Colon (tissue), 2 donors: Measurements from ENCODE around the gene KCTD6.
"Not testable (repeated sequence)": the region's sequence is repeated elsewhere in the genome, so short reads cannot be mapped to it uniquely, and the experiment has no call there.

Experiments used
- FAIRE-seq: peaks from 2 replicates; lab custom pipeline; 2012; peaks lifted over from hg19 to GRCh38; lab: Jason Lieb, UNC
- donor health status: control.
- donor health status: control.

KCTD6 gene

GRCh38 chr3:58524326-58524888 lies 32.5 kb downstream of the KCTD6 start:
- FAIRE-seq = no peak

- FAIRE-seq = no peak
Measured at GRCh38 chr3:58526515-58526957, 34.6 kb downstream of the KCTD6 start.

- FAIRE-seq = not testable (repeated sequence)
Measured at GRCh38 chr3:58527440-58527839, 35.5 kb downstream of the KCTD6 start.

DNA sequence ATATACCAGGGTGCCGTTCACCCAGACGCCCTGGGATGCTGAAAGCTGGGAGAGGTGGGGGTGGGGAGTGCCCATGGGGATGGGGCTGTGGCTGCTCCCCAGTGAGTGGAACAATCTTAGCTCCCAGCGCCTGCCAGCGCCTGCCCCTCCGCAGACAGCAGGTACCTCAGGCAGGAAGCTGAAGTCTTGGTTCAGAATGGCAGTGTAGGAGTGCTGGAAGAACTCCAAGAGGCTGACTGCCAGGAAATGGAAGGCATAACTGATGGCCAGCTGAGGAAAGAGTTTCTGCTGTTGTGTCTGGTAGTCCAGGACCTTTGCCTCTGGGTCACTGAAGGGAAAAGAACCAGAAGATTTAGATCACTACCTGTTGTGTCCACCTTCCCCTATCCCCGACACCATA lies 36.7 kb downstream of the KCTD6 start:
- FAIRE-seq = no peak

- FAIRE-seq = no peak
Measured at GRCh38 chr3:58529516-58530353, 37.8 kb downstream of the KCTD6 start.

DNA sequence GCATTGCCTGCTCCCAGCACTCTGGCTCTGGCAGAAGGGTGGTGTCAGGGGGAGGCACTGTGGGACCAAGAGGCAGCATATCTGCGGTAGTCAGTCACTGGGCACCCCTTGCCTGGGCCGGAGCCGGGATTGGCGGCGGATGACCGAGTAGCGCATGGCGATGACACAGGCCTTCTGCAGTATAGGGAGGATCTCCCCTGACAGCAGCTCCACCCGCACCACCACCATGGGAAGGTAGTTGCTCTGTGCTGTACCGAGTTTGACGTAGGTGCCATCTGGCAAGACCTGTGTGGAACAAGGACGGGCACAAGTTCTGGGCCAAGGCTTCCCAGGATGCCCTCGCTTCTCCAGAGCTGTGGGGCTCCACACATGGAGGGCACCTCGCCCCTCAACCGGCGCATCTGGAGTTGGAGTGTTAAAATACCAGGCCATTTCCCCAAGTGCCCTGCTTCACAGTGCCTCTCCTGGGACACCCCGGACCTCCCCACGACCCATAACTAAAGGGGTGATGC lies 38.5 kb downstream of the KCTD6 start:
- no peak for FAIRE-seq

DNA sequence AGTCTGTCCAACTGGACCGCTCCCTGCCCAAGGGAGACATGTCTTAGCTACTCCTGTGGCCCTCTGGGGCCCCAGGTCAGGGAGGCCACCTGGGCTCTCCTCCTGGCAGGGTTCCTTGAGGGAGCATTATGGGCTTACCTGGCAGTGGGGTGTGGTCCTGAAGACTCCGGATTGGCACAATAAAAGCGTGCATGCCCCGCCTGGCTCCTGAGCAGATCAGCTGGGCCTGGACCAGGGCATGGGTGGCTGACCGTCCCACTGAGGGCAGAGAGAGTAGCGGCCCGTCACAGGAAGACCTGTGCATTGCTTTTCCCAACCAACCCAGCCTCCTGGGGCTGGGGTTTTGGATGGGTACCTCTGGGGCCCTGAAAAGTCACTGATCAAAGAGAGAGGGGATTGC lies 39.7 kb downstream of the KCTD6 start:
- FAIRE-seq = no peak

DNA sequence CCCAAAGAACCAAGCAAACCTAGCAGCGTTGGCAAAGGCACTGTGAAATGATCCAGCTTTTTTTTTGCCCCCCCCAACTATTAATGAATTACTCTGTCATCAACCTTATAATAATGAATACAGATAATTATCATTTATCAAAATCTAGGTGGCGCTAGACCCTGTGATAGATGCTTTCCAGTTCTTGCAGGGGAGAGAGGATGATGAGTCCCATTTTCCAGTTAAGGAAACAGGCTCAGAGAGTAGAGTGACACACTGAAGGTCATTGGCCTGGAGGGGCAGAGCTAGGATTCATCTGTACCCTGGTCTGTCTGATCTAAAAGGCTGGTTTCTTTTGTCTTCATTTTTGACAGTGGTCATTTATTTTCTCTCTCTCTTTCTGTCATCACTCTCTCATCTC lies 40.1 kb downstream of the KCTD6 start:
- FAIRE-seq = no peak

DNA sequence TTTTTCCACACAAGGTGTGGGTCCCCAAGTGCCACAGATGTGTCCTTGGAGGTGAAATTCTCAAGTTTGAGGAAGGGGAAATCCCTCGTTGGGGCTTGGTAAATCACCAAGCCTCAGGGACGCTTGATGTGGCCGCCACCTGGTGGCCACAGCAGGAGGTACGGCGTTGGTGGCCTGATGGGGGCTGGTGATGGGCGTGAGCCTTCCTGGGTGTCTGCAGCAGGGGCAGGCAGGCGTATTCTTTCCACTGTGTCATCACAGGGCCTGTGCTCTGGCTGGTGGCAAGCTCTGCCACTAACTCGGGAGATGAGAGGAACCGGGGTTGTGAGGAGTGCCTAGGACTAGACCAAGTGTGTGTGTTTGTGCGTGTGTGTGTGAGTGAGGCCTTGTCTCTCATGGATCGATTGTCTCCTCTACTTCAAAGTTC lies 40.9 kb downstream of the KCTD6 start:
- no peak for FAIRE-seq

- no peak for FAIRE-seq
Measured at GRCh38 chr3:58534592-58535494, 42.9 kb downstream of the KCTD6 start.

DNA sequence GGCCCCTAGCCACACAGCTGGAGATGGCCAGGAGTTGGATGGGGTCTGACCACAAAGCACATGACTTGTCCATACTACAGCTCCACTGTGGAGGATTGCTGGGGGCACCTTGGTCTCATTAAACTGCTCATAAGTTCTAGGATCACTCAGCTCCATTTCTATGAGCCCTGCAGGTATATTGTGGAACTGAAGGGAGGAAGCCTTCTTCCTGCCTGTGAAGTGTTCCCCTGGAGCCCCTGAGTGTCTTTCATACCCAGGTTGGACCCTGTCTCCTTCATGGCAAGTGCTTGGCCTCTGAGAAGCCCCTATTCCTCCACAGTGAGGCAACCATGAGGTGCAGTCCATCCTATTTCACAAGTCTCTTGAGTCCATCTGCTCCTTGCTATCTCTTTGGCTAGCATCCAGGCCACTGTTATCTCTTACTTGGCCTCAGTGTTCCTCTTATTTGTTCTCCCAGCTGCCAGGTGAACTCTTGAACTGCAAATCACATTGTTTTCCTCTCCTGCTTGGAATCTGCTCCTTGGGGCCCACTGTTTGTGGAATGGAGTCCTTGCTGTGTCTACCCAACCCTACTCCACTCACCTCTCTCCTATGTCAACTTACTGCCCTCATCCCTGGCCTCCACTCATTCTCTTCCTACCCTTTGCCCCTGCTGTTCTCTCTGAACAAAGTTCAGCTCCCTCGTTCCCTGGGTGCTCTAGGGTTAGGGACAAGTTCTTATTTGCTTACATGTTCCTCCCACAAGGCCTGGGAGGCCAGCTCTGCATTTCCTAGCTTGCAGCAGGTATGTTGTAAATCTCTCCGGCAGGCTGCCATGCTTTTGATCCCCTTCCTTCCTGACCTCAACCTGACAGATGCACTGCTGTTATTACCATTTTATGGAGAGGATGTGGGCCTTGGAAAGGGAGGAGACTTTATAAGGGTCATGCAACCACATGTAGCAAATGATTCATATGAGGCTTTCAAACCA lies 43.9 kb downstream of the KCTD6 start:
- FAIRE-seq = no peak

- no peak for FAIRE-seq
Measured at GRCh38 chr3:58536501-58537411, 44.9 kb downstream of the KCTD6 start, which contains the start of gene ACOX2. ACOX2 (minus strand) TSS chr3:58537190; CDS start chr3:58535106, 2,084 bp downstream.

GRCh38 chr3:58537412-58538301 lies 45.8 kb downstream of the KCTD6 start:
- no peak for FAIRE-seq

DNA sequence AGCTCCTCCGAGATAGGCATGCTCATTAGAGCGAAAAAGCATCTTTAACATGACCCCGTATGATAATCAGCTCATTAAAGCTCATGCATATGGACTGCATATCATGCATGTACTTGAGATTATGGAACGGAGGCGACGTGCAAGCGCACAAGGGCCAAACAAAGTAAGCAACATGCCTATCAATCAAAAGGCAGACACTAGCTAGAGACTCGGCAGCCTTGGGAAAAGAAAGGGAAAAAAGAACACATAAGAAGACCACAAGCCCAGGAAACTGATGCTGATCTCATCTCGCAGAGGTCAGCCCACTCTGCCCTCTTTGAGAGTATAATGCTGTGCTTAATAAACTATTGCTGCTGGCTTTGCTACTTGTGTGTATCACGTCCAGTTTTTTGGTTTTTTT lies 47.7 kb downstream of the KCTD6 start:
- FAIRE-seq = no peak

GRCh38 chr3:58540176-58540858 lies 48.4 kb downstream of the KCTD6 start:
- FAIRE-seq = no peak

- FAIRE-seq = no peak
Measured at GRCh38 chr3:58544541-58544940, 52.6 kb downstream of the KCTD6 start.

GRCh38 chr3:58551636-58552180 lies 59.8 kb downstream of the KCTD6 start:
- FAIRE-seq = no peak
